Kidney glomerular epithelial cell (primary cell): ENCODE measurements around the gene GANC.
"Not testable (repeated sequence)": the region's sequence is repeated elsewhere in the genome, so short reads cannot be mapped to it uniquely, and the experiment has no call there.

Experiments used
- DNase-seq: peaks from one replicate; lab custom pipeline; 2025; lab: John Stamatoyannopoulos, UW

The GANC gene

GRCh38 chr15:42272939-42273899, at the start of gene GANC, which contains the start of gene TMEM87A:
Gene GANC, plus strand, starts transcription at chr15:42273201. Its CDS starts 1,281 bp downstream, at chr15:42274482.
Gene TMEM87A, minus strand, starts transcription at chr15:42273433. Its CDS starts 35 bp downstream, at chr15:42273398.
- peak; percentile 98 for DNase-seq

GRCh38 chr15:42226648-42227047, 46.4 kb upstream of the GANC start:
- DNase-seq: no peak

GRCh38 chr15:42228036-42228435, 45.0 kb upstream of the GANC start:
- DNase-seq: no peak

GRCh38 chr15:42228981-42229380, 44.0 kb upstream of the GANC start:
- DNase-seq: not testable (repeated sequence)

- no peak for DNase-seq
These were observed 41.9 kb upstream of the GANC start for GRCh38 chr15:42231088-42231487.

- DNase-seq: no peak
These were observed 40.4 kb upstream of the GANC start for GRCh38 chr15:42232606-42233005.

GRCh38 chr15:42233107-42233506, 39.9 kb upstream of the GANC start:
- no peak for DNase-seq

GRCh38 chr15:42239528-42240182, 33.3 kb upstream of the GANC start:
- peak; percentile 13 for DNase-seq

GRCh38 chr15:42240823-42241222, 32.2 kb upstream of the GANC start:
- DNase-seq: no peak

GRCh38 chr15:42253300-42253699, 19.7 kb upstream of the GANC start:
- DNase-seq: no peak

GRCh38 chr15:42264795-42265194, 8.2 kb upstream of the GANC start:
- DNase-seq: no peak

GRCh38 chr15:42267286-42267685, 5.7 kb upstream of the GANC start:
- no peak for DNase-seq

GRCh38 chr15:42270551-42270950, 2.5 kb upstream of the GANC start:
- DNase-seq: no peak

- no peak for DNase-seq
These were observed 2.0 kb upstream of the GANC start for GRCh38 chr15:42270996-42271395.

- peak; percentile 47 for DNase-seq
These were observed 1.1 kb downstream of the GANC start for GRCh38 chr15:42273900-42274701.

GRCh38 chr15:42274702-42274989, 1.6 kb downstream of the GANC start:
- DNase-seq: no peak

GRCh38 chr15:42275780-42276391, 2.9 kb downstream of the GANC start:
- DNase-seq: no peak

GRCh38 chr15:42276762-42277161, 3.8 kb downstream of the GANC start:
- DNase-seq: no peak

- no peak for DNase-seq
These were observed 6.3 kb downstream of the GANC start for GRCh38 chr15:42279234-42279723.

GRCh38 chr15:42282344-42282743, 9.3 kb downstream of the GANC start:
- DNase-seq: no peak

GRCh38 chr15:42282926-42283325, 9.9 kb downstream of the GANC start:
- no peak for DNase-seq

- no peak for DNase-seq
These were observed 10.7 kb downstream of the GANC start for GRCh38 chr15:42283671-42284070.
